GM15510 (cell line): ENCODE results near the gene RBM20.

Experiments
- POLR2A ChIP-seq: IDR thresholded peaks from 3 replicates; pipeline ENCODE4 v1.6.1; 2011; ENCODE audit warnings: borderline replicate concordance; ENCODE audit not compliant: insufficient read length; ENCODE audit errors: extremely low read depth

The RBM20 gene

DNA sequence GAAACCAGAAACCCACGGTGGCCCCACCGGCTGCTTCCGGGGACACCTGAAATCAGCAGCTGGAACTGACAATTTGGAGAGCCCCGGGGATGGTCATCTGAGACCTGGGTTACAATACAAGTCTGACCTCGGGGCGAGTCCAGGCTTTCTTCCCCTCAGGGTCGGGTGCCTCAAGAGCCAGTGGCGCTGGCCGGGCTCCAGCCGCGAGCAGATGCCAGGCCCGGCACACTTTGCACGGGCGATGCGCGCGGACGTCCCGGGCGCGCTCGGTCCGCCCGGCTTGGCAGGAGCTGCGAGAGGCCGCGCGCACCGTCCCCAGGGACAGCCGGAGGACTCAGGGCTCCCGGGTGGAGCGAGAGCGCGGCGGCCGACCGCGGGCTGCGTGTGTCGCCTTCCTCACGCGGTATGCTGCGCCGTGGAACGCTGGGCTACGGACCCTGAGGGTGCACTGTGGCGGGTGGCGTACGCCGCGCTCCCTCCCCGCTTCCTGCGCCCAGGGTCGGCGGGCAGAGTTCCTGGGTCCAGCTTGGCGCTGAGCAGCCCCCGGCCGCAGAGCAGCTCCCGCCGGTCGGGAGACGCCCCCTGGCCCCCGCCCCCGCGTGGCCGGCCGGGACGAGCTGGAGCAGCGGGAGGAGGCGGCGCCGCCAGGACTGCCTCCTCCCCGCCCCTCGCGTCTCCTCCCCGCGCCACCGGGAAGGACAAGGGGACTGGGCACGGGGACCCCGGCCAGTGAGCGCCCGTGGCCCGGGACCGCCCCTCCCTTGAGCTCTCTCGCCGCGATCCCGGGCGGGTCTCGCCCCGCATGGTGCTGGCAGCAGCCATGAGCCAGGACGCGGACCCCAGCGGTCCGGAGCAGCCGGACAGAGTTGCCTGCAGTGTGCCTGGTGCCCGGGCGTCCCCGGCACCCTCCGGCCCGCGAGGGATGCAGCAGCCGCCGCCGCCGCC lies at the start of gene RBM20:
TSS of gene RBM20 (plus strand) at position 684 of the 945 bp plus-strand sequence. CDS start at position 803, 119 bp downstream.
- TF ChIP-seq POLR2A: no peak

DNA sequence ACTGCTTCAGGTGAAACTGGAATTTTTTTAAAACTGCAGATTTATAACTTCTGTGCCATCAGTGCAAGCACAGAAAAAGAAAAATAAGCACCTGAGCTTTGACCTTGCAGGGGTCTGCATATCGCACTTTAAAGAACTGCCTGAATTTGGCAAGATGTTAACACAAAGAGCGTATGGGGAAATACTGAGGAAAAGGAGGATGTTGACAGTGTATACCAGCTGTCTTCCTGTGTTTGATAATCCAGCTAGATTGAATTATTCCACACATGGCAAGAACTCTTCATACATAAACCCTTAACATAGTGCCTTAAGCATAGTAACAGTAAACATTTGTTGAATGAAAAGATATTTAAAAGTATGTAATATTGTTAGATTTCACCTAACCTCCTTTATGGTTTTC lies 46.7 kb upstream of the RBM20 start:
- no peak for TF ChIP-seq POLR2A

DNA sequence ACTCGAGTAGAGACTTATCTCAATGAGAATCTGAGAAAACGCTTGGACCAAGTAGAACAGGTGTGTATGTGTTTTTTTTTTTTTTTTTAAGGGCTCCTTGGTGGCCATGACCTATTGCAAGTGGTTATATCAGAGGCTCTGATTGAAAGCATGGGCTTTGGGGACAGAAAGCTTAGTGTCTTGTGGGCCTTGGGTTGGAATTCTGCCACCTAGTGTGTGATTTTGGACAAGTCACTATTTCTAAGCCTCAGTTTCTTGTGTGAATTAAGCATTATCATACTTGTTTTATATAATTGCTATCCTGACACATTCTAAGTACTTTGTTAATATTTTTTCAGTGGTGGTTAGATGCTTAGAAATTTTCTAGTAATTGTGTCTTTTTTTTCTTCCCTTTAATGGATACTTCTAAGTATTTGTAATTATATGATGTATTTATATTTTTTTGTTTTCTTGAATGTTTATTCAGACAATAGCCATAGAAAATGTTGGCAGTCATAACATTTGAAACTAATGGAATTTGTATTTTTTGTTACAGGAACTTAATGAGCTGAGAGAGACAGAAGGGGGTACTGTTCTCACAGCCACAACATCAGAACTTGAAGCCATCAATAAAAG lies 43.5 kb upstream of the RBM20 start:
- TF ChIP-seq POLR2A: no peak

DNA sequence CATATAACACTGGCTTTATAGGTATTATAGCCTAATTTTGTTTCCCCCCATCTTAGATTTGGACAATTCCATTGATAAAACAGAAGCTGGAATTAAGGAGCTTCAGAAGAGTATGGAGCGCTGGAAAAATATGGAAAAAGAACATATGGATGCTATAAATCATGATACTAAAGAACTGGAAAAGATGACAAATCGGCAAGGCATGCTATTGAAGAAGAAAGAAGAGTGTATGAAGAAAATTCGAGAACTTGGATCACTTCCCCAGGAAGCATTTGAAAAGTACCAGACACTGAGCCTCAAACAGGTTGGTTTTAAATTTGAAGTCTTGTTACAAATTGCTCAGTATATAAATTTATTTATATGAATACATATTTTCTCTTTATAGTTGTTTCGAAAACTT lies 42.6 kb upstream of the RBM20 start:
- no peak for TF ChIP-seq POLR2A

DNA sequence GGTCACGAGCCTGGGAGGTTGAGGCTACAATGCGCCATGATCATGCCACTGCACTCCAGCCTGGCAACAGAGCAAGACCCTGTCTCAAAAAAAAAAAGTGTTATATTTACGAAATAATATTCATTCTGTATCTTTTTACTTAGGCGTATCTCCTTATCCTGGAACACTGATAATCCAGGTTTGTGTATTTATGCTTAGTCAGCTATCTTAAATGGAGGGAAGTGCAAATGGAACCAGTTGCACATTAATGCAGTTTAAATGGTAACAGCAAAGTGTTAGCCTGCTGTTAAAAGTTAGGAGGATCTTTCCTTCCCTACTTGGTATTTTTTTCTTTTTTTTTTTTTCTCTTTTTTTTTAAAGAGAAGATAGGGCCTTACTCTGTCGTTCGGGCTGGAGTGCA lies 36.0 kb upstream of the RBM20 start:
- TF ChIP-seq POLR2A: no peak

DNA sequence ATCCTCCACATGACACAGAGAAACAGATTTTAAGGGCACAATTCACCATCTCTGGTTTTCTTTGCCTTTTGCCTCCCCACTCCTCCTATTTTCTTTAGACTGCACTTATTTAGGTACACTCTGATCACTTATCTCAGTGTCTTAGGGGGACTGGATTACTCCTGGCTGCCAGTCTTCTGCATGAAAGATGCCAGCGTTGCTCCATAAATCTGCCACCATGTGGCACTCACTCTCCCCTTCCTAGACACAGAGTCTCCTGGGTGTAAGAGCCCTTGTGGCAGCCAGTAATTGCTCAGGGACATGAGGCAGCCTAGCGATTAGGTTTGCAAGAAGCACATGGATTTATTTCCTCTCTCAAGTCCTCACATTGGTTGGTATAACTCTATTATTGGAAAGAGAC lies 34.5 kb upstream of the RBM20 start:
- no peak for TF ChIP-seq POLR2A

DNA sequence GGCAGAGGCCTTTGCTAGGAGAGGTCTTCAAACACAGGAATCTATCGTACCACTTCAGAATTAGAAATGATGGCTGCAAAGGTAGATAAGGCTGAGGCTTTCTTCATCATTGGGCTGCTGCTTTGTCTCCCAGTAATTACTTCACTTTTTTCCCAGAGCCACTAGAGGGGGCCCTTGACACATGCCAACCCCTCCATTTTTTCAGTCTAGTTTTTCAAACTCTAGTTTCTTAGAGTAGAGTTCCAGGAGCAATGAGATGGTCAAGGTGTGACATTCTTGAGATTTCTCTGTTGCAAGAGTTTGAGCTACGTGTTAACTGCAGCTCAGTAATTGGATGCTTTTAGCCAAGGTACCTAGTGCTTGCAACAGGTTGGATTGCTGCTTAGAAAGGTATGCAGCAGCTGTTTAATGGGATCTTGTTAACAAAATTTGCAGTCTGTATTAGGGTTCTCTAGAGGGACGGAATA lies 33.8 kb upstream of the RBM20 start:
- no peak for TF ChIP-seq POLR2A

DNA sequence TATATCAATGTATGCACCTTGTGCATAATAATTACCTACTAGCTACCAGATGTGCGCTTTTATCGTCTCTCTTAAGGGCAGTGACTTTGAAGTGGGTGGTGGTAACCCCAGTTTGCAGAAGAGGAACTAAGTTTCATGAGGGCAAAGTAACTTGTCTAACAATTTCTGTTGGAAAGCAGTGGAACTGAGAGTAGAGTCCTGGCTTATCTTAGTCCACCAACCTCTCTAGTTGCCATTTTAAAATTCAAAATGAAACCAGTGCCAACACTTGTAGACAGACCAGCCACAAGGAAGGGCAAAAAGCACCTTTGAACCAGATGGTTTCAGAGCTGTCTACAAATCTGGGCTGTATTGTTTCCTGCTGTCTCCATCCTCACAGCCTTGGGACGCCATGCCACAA lies 32.0 kb upstream of the RBM20 start:
- TF ChIP-seq POLR2A: no peak

DNA sequence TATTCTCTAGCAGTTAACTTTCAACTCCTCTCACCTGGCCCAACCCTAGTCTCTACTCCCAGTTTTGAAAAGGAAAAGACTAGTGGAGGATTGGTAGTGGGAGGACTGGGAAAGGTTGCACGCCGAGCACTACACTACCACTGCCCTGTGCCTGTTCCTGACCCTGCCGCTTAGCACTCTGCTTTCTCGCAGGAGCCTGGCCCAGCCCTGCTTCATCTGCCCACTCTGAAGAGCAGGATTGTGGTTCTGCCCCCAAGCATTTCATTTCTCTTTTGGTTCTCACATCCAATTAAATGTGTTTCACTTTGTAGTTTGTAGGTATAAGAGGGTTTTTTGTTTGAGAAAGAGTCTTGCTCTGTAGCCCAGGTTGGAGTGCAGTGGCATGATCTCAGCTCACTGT lies 31.5 kb upstream of the RBM20 start:
- no peak for TF ChIP-seq POLR2A

DNA sequence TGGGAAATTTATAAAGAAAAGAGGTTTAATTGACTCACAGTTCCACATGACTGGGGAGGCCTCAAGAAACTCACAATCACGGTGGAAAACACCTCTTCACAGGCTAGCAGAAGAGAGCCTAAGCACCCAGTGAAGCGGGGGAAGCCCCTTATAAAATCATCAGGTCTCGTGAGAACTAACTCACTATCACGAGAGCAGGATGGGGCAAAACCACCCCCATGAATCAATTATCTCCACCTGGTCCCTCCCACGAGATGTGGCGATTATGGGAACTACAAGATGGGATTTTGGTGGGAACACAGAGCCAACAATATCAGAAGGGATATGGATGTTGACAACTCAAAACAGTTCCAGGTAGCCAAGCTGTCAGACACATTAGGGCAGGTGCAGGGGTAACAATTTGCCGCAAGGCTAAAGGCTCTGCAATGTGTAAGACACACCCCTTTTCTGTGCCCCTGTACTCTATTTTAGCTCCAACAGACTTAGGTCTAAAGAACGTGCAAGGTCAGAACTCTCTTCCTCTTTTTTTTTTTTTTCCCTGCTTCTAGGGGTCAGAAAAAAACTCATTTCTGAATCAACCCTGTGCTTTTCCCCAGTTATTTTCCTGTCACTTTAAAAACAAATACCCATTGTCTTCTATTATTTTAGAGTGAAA lies 30.7 kb upstream of the RBM20 start:
- no peak for TF ChIP-seq POLR2A

DNA sequence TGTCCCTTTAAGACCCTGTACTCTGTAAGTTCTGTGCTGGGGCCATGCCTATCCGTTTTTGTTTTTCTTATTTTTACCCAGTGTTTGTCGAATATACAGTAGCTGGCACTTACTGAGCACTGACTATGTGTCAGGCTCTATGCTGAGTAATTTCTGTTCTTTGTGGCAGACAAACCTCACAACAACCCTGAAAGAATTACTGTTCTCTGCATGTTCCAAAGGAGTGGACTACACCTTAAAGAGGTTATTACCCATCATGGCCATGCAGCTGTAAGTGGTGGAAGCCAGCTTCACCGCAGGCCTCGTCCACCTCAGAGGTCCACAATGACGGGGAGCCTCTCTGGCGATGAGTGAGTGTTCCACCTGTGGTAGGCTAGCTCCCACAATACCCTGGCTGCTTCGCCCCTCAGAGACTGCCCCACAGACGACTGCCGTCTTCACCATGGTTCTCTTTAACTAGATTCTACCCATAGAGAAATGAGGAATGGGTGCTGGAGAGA lies 30.1 kb upstream of the RBM20 start:
- no peak for TF ChIP-seq POLR2A

DNA sequence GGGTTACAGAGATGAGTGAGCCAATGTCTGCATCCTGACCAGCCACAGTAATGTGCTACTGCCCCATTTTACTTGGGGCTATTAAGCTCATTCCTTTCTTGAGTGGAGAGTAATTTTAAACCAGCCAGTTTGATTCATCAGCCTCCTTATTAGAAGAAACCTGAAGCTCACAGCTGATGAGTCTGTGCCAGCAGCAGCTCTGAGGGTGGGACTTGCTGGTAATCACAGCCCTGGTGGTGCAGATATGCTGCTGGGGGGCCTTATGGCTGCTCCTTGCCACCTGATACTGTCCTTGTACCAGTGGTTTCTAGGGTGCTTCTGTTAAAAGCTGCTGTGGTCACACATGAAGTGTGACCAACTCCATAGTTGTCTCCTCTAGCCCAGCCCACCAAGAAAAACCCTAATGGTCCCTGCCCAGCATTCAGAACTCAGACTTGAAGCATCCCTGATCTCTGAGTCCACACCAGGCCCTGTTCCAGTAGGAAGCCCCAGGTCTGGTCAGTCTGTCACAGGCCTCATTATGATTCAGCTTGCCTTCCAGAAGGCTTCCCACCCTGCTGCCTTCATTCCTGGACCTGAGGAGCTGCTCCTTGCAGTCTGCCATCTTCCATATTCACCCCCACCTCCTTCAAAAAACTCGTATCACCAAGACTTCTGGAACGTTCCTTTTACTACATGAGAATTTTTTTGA lies 28.9 kb upstream of the RBM20 start:
- TF ChIP-seq POLR2A: no peak

DNA sequence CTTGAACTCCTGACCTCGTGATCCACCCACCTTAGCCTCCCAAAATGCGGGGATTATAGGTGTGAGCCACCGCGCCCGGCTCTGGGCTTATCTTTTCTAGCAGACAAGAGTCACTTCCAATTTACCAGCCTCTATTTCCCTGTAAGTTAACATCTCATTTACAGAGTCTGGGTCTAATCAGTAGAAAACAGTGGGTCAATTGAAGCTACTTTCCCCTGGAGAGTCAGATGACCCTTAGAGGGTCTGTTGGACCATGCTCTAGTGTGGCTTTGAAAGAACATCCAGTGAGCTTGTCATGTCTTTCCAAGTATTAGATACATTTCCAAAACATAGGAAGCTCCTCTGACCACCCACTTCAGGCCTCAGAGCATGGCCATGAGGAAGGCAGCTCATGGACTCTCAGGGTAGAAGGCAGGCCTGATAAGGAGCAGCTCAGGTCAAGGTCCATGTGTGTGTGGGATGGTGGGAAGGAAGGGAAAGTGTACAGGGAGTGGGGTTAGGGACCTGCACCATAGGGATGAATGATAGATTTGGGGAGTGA lies 27.6 kb upstream of the RBM20 start:
- TF ChIP-seq POLR2A: no peak
